ENCODE results near the gene GTSF1L.

Gene GTSF1L

DNA sequence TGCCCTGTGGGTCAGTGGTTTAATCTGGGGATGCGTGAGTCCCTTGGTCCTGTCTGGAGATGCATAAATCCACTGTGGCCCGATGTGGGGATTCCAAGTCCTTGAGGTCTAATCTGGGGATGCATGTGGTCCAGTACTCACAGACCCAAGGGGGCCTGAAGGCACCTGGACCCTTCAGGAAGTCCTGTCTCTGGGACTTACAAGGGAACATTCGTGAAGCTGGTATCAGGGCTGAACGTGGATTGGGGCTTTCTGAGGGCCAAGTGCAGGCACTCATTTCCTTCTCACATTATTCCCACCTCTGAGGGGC, 25.2 kb upstream of the GTSF1L start:
- TF ChIP-seq, protein P1, sequence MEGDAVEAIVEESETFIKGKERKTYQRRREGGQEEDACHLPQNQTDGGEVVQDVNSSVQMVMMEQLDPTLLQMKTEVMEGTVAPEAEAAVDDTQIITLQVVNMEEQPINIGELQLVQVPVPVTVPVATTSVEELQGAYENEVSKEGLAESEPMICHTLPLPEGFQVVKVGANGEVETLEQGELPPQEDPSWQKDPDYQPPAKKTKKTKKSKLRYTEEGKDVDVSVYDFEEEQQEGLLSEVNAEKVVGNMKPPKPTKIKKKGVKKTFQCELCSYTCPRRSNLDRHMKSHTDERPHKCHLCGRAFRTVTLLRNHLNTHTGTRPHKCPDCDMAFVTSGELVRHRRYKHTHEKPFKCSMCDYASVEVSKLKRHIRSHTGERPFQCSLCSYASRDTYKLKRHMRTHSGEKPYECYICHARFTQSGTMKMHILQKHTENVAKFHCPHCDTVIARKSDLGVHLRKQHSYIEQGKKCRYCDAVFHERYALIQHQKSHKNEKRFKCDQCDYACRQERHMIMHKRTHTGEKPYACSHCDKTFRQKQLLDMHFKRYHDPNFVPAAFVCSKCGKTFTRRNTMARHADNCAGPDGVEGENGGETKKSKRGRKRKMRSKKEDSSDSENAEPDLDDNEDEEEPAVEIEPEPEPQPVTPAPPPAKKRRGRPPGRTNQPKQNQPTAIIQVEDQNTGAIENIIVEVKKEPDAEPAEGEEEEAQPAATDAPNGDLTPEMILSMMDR (IDR thresholded peaks at IDR 0.05; ENCODE audit: extremely low read depth, missing control alignments), result no peak
- peak; percentile 22 for DNase-seq (ENCODE audit: low spot score)

DNA sequence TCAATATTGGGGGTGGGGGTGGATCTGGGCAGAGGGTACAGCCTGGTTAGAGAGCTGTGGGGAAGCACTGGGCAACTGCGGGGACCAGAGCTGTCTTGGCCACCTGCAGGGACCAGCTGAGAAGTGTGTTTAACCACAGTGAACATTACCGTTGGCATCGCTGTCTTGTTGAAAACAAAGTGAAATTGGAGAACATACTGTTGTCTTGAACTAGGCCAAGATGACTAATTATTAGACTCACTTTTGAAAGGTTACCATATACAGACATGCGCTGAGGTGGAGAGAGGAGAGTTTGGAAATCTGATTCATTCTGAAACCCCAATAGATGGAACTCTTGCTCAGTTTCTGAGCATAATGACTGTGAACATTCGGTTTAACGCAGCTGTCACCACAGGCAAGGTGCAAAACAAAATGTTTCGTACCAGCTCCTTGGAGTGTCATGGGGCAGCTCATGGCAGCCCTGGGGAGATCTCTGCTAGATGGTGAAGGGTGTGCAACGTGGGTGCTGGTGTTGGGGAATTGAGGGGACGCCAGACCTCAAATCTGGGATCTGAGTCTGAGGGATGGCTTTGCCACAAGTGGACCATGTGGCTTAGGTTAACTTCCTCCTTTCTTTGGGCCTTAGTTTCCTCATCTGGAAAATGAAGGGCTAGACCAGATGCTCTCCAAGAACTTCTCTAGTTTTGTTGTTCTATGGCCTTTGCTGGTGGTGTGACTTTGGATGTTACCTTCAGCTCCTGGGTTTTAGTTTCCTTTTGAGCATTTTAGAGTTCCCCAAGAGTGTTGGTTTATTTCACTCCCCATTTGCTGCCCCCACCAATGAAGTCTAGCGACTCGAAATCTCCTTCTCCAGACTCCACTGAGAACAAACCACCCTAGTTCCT, 24.6 kb upstream of the GTSF1L start:
- TF ChIP-seq, protein P1 (IDR thresholded peaks at IDR 0.05; ENCODE audit: extremely low read depth, missing control alignments), result no peak
- DNase-seq (ENCODE audit: low spot score), result peak; percentile 89

DNA sequence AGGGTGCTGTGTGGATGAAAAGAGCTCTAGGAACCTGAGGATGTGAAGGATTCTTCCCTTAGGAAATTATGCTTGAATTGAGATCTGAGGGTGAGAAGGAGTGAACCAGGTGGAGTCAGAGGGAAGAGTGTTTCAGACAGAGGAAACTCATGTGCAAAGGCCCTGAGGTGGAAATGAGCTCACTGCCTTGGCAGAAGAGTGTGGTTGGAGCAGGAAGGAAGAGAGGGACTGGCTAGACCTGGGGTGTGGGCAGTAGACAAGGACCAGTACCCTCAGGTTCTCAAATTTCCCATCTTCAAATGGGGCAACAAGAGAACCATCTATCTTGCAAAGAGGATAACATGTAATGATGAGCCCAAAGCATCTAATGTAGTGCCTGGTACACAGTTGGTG, 24.0 kb upstream of the GTSF1L start:
- DNase-seq (ENCODE audit: low spot score), result no peak
- TF ChIP-seq, protein P1 (IDR thresholded peaks at IDR 0.05; ENCODE audit: extremely low read depth, missing control alignments), result no peak

DNA sequence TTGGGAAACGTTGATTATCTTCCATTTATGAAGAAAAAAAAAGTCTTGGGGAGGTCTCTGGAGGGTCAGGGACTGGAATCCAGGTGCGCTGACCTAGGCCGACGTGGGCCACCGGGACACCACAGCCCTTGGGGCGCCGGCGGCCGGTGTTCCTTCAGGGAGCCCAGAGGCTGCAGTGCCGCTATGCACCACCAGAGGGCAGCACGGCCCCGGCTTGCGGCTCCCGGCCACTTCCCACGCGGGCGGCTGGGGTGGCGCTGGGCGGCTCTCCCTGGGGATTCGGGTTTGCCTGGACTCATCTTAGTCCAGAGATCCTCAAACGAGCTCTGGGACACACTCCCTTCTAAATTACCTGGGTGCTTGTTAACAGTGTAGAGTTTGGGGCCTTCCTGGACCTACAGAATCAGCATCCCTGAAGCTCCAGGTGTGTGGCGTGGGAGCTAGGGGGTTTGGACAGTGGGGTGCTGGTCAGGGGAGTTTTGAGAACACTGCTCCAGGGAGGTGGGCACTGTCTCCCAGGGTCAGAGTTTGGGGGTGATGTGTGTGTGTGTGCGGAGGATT, 23.0 kb upstream of the GTSF1L start:
- peak; percentile 77 for DNase-seq (ENCODE audit: low spot score)
- TF ChIP-seq, protein P1 (IDR thresholded peaks at IDR 0.05; ENCODE audit: extremely low read depth, missing control alignments), result peak; percentile 95

- no peak for DNase-seq (ENCODE audit: low spot score)
- TF ChIP-seq, protein P1 (IDR thresholded peaks at IDR 0.05; ENCODE audit: extremely low read depth, missing control alignments), result no peak
These were observed 21.5 kb upstream of the GTSF1L start for GRCh38 chr20:43748274-43748673.

DNA sequence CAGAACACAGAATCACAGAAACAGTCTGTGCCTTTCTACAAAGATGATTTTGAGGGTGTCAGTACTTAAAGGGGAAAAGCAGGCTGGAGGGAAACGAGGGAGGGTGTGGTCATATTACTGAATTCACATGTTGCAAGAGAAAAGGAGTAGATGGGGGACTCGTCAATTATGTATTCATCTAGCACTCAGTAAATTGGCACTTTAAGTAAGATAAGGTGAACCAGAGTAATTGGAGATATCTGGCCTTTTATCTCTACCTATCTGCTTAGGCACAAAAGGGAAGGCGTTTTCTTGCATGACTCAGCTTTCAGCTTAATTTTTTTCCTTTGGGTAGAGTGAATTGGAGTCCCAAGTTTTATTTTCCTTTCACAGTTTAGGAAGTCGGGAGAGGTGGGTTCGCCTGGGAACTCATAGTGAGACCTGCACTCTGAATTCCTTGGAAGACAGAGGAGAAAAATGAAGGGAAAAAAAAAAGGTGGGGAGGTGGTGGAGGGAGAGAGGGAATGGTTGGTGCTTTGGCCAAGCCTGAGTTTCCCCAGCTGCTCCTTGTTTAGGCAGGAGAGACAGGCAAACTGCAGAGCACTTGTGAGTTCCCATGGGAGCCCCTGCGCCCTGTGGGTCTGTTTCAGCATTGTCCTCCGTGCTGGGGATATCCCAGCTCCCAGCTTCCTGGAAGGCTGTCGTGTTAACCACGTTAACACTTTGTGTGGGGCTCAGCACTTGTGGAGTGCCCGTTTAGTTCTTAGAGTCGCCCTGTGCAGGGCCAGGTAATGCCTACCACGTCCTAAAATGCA, 19.7 kb upstream of the GTSF1L start:
- TF ChIP-seq, protein P1 (IDR thresholded peaks at IDR 0.05; ENCODE audit: extremely low read depth, missing control alignments), result no peak
- DNase-seq (ENCODE audit: low spot score), result no peak

All from GM20000 (cell line).